GM21825 (cell line): ENCODE data around the gene SYT14.
"Not testable (repeated sequence)": the region's sequence is repeated elsewhere in the genome, so short reads cannot be mapped to it uniquely, and the experiment has no call there.

Experiments used
- ATAC-seq: cut with Tn5 transposase; IDR thresholded peaks from one replicate; pipeline ENCODE4 v1.9.1; 2021; ENCODE audit warnings: mild to moderate bottlenecking, moderate library complexity; ENCODE audit not compliant: unreplicated experiment

The SYT14 gene

GRCh38 chr1:209936125-209936524 is 1.9 kb upstream of the SYT14 start:
- no peak for ATAC-seq

- no peak for ATAC-seq
These were observed 7.4 kb downstream of the SYT14 start for GRCh38 chr1:209945377-209945776.

- ATAC-seq: no peak
These were observed 10.1 kb downstream of the SYT14 start for GRCh38 chr1:209948155-209948554.

- no peak for ATAC-seq
These were observed 18.1 kb downstream of the SYT14 start for GRCh38 chr1:209956116-209956515.

GRCh38 chr1:209959623-209960022 is 21.6 kb downstream of the SYT14 start:
- no peak for ATAC-seq

GRCh38 chr1:209960926-209961325 is 22.9 kb downstream of the SYT14 start:
- no peak for ATAC-seq

- no peak for ATAC-seq
These were observed 24.4 kb downstream of the SYT14 start for GRCh38 chr1:209962388-209962787.

GRCh38 chr1:209962856-209963255 is 24.8 kb downstream of the SYT14 start:
- no peak for ATAC-seq

- no peak for ATAC-seq
These were observed 28.0 kb downstream of the SYT14 start for GRCh38 chr1:209965996-209966395.

- not testable (repeated sequence) for ATAC-seq
These were observed 40.7 kb downstream of the SYT14 start for GRCh38 chr1:209978721-209979120.

GRCh38 chr1:209983953-209984352 is 45.9 kb downstream of the SYT14 start:
- no peak for ATAC-seq

GRCh38 chr1:209985002-209985401 is 47.0 kb downstream of the SYT14 start:
- ATAC-seq: no peak

GRCh38 chr1:209988706-209989105 is 50.7 kb downstream of the SYT14 start:
- no peak for ATAC-seq

- no peak for ATAC-seq
These were observed 51.5 kb downstream of the SYT14 start for GRCh38 chr1:209989525-209989924.

- ATAC-seq: no peak
These were observed 55.2 kb downstream of the SYT14 start for GRCh38 chr1:209993061-209993830.

GRCh38 chr1:209996348-209996747 is 58.3 kb downstream of the SYT14 start:
- ATAC-seq: no peak

- ATAC-seq: no peak
These were observed 61.0 kb downstream of the SYT14 start for GRCh38 chr1:209999005-209999404.

- ATAC-seq: no peak
These were observed 63.7 kb downstream of the SYT14 start for GRCh38 chr1:210001751-210002150.

GRCh38 chr1:210003501-210003900 is 65.5 kb downstream of the SYT14 start:
- ATAC-seq: no peak

- ATAC-seq: no peak
These were observed 72.1 kb downstream of the SYT14 start for GRCh38 chr1:210010161-210010560.

GRCh38 chr1:210021145-210021860 is 83.3 kb downstream of the SYT14 start:
- no peak for ATAC-seq

- no peak for ATAC-seq
These were observed 84.0 kb downstream of the SYT14 start for GRCh38 chr1:210022044-210022443.
